ENCODE data around the gene PRSS16. TPM values are rescaled to one million over a fixed set of nuclear protein-coding genes. Genes with fewer than 3 reads are reported as not detected.

The PRSS16 gene
- total and polyA plus RNA-seq, 9 of the 15 experiments (the other 6 are each of a cell fraction or from before 2014, with no cell fraction given) = 4.5 to 21.3 (median 12.1) TPM

DNA sequence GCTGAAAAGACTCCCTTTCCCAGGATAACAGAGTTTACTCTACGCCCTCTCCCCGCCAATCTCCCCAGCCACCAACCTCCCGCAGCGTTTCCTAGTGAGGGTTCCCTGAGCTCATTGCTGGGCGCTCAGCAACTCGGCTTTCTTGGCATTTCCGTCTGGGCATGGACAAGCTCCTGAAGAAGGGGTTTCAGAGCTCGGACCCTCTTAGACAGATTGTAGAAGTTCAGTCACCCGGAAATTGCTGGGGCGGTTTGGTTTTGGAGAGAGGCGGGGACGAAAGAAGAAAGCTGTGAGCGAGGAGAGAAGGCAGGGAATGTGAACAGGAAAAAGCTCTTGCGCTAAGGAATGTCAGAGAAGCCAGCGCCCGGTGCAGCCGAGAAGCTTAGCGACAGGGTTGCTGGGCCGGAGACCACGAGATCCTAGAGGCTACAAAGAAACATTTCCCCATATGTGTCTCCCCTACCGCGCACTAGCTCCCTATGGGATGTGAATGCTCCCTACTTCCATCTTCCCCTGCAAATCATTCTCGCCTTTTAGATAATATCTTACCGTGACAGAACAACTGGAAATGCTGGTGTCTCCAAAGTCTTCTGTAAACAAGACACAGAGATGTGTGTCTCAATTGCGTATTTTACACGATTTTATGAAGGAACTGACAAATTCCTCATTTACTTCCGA is 48.7 kb downstream of the PRSS16 start (continued):
- TF ChIP-seq RBFOX2 (IDR thresholded peaks at IDR 0.05; ENCODE audit: low read depth, low read length) = 0 out of 2 replicates have a peak, but pooled peaks have one; percentile 22
- TF ChIP-seq, protein P1, sequence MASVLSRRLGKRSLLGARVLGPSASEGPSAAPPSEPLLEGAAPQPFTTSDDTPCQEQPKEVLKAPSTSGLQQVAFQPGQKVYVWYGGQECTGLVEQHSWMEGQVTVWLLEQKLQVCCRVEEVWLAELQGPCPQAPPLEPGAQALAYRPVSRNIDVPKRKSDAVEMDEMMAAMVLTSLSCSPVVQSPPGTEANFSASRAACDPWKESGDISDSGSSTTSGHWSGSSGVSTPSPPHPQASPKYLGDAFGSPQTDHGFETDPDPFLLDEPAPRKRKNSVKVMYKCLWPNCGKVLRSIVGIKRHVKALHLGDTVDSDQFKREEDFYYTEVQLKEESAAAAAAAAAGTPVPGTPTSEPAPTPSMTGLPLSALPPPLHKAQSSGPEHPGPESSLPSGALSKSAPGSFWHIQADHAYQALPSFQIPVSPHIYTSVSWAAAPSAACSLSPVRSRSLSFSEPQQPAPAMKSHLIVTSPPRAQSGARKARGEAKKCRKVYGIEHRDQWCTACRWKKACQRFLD (CRISPR knock-in tag; IDR thresholded peaks at IDR 0.05) = no peak
- no peak for TF ChIP-seq ZNF143 (CRISPR knock-in tag; IDR thresholded peaks at IDR 0.05)
- TF ChIP-seq ZNF280A (IDR thresholded peaks at IDR 0.05; ENCODE audit: low read depth, partially characterized antibody) = no peak
- TF ChIP-seq, protein P2, sequence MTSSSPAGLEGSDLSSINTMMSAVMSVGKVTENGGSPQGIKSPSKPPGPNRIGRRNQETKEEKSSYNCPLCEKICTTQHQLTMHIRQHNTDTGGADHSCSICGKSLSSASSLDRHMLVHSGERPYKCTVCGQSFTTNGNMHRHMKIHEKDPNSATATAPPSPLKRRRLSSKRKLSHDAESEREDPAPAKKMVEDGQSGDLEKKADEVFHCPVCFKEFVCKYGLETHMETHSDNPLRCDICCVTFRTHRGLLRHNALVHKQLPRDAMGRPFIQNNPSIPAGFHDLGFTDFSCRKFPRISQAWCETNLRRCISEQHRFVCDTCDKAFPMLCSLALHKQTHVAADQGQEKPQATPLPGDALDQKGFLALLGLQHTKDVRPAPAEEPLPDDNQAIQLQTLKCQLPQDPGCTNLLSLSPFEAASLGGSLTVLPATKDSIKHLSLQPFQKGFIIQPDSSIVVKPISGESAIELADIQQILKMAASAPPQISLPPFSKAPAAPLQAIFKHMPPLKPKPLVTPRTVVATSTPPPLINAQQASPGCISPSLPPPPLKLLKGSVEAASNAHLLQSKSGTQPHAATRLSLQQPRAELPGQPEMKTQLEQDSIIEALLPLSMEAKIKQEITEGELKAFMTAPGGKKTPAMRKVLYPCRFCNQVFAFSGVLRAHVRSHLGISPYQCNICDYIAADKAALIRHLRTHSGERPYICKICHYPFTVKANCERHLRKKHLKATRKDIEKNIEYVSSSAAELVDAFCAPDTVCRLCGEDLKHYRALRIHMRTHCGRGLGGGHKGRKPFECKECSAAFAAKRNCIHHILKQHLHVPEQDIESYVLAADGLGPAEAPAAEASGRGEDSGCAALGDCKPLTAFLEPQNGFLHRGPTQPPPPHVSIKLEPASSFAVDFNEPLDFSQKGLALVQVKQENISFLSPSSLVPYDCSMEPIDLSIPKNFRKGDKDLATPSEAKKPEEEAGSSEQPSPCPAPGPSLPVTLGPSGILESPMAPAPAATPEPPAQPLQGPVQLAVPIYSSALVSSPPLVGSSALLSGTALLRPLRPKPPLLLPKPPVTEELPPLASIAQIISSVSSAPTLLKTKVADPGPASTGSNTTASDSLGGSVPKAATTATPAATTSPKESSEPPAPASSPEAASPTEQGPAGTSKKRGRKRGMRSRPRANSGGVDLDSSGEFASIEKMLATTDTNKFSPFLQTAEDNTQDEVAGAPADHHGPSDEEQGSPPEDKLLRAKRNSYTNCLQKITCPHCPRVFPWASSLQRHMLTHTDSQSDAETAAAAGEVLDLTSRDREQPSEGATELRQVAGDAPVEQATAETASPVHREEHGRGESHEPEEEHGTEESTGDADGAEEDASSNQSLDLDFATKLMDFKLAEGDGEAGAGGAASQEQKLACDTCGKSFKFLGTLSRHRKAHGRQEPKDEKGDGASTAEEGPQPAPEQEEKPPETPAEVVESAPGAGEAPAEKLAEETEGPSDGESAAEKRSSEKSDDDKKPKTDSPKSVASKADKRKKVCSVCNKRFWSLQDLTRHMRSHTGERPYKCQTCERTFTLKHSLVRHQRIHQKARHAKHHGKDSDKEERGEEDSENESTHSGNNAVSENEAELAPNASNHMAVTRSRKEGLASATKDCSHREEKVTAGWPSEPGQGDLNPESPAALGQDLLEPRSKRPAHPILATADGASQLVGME (CRISPR knock-in tag; IDR thresholded peaks at IDR 0.05) = no peak
- no peak for TF ChIP-seq PHB (CRISPR knock-in tag; IDR thresholded peaks at IDR 0.05)
- peak; percentile 31 for TF ChIP-seq SMARCA4 (IDR thresholded peaks at IDR 0.05)
- no peak for TF ChIP-seq NFRKB (IDR thresholded peaks at IDR 0.05; ENCODE audit: low read depth)
- TF ChIP-seq HSF4 (CRISPR knock-in tag; IDR thresholded peaks at IDR 0.05; ENCODE audit: borderline replicate concordance) = no peak
- no peak for TF ChIP-seq SMAD4 (CRISPR knock-in tag; conservative IDR thresholded peaks at IDR 0.05)
- TF ChIP-seq, protein P3, sequence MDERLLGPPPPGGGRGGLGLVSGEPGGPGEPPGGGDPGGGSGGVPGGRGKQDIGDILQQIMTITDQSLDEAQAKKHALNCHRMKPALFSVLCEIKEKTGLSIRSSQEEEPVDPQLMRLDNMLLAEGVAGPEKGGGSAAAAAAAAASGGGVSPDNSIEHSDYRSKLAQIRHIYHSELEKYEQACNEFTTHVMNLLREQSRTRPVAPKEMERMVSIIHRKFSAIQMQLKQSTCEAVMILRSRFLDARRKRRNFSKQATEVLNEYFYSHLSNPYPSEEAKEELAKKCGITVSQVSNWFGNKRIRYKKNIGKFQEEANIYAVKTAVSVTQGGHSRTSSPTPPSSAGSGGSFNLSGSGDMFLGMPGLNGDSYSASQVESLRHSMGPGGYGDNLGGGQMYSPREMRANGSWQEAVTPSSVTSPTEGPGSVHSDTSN (CRISPR knock-in tag; IDR thresholded peaks at IDR 0.05; ENCODE audit: low read depth) = no peak
- TF ChIP-seq, protein P3 (tag; conservative IDR thresholded peaks at IDR 0.05; ENCODE audit: low read depth) = peak; percentile 65
- TF ChIP-seq CCAR2 (IDR thresholded peaks at IDR 0.05; ENCODE audit: low read depth, low read length) = no peak
- TF ChIP-seq ZNF41 (CRISPR knock-in tag; conservative IDR thresholded peaks at IDR 0.05) = no peak
- no peak for TF ChIP-seq HBP1 (CRISPR knock-in tag; IDR thresholded peaks at IDR 0.05)

All from K562 (cell line).